Measurements from ENCODE around the gene FMN1.

The FMN1 gene

GRCh38 chr15:33119273-33119672 lies 75.2 kb downstream of the FMN1 start:
- DNase-seq, result no peak

- no peak for DNase-seq
Measured at GRCh38 chr15:33116198-33116597, 78.3 kb downstream of the FMN1 start.

- DNase-seq, result no peak
Measured at GRCh38 chr15:33115191-33115861, 79.2 kb downstream of the FMN1 start.

DNA sequence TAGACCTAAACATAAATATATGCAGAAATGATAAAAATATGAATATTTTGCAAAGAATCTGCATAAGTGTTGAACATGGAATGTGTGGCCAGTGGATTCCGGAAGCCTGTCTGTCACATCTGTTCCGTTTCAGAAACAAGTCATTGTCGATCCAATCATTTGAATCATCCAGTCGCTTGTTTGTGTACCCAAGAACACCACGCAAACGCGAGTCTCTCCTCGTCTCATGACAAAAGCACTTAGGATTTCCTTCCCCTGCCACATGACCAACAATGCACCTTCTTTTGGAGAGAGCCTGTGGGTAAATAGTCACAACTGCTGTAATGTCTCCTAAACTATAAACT lies 80.2 kb downstream of the FMN1 start:
- DNase-seq, result no peak

GRCh38 chr15:33113666-33114373 lies 80.7 kb downstream of the FMN1 start:
- no peak for DNase-seq

DNA sequence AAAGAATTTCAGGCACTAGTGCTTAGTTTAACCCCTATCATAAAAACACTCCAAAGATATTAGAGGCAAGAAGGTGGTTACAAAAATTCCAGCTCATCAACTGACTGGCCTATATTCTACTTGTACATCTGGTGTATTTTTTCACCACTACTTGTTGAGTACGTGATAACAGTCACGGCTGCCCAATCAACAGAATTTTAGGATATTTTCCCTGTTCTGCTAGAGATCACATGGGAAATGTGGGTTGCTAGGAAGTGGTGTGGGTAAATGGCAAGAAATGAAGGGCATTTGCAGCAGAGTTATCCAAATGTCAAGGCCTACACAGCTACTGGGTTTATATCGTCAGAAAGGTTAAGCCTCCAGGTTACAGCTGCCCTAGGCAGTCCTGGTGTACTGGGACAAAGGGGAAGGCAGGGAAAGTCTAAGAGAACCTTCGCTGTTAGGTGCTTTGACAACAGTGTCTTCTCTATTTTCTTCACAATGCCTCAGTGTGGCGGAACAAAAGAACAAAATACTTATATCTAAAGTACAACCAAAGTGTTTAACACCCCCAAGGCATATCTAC lies 81.9 kb downstream of the FMN1 start:
- no peak for DNase-seq

GRCh38 chr15:33111041-33111451 lies 83.5 kb downstream of the FMN1 start:
- DNase-seq, result no peak

GRCh38 chr15:33109345-33109744 lies 85.2 kb downstream of the FMN1 start:
- no peak for DNase-seq

- no peak for DNase-seq
Measured at GRCh38 chr15:33108518-33108917, 86.0 kb downstream of the FMN1 start.

GRCh38 chr15:33107950-33108349 lies 86.6 kb downstream of the FMN1 start:
- no peak for DNase-seq

DNA sequence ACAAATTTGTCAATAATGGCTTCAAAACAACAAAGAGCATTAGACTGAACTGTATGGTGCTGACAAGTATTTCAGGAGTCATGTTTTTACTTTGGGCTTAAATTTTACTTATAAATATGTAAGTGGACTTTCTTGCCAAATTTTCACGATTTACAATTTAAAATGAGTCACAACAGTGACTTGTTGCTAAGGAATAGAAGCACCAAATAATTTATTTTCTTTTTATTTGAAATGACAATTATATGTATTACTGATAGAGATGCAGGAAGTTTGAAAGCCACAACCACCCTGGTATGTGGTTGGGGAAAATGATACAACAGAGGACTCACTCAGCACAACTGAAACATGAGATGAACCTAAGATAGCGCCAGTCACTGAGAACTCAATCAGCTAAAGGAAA lies 90.3 kb downstream of the FMN1 start:
- DNase-seq, result no peak

DNA sequence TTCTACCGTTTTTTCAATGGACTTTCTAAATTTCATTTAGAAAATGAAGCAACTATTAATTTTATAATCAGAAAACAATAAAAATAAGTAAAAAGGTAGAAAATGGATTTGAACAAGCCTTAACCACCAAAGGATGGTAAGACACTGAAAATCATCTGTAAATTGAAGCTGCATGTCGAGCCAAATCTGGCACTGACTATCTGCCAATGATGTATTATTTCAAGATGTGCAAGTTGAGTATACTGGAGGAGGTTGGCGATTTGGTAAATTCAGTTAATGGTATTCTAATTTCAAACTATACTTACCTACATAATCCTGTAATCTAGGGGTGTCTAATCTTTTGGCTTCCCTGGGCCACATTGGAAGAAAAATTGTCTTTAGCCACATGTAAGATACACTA lies 93.5 kb downstream of the FMN1 start:
- no peak for DNase-seq

DNA sequence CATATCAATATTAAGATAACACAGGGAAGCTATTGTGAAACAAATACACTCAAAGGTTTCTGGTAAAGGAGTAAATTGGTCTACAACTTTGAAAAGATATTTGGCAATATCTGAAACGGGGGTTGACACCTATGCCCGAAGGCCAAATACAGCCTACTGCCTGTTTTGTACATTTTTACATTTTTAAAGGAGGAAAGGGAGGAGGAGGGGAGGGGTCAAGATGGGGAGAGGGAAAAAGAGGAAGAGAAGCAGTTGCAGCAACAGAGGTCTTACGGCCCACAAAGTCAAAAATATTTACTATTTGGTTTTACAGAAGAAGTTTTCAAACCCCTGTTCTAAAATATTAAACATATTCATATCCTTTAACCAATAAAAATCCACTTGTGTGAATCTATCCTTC lies 94.2 kb downstream of the FMN1 start:
- no peak for DNase-seq

DNA sequence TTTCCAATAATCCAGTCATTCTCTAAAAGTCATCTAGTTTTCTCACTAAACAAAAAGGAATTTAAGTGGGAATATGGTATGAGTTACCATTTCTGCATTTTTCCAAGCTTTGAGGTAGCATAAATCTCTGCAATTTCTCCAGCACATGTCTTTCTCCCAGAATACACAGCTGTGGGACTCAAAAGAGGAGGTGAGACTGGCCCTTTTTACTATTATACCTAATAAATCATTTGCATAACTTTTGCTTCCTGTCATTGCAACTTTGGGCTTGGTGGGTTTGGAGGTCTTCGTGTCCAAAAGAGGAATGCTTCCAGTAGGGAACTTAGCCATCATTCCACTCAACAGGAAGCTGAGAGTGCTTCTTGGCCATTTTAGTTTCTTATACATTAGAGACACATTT lies 94.8 kb downstream of the FMN1 start:
- no peak for DNase-seq

GRCh38 chr15:33099213-33099612 lies 95.3 kb downstream of the FMN1 start:
- DNase-seq, result no peak

- no peak for DNase-seq
Measured at GRCh38 chr15:33098094-33099058, 96.1 kb downstream of the FMN1 start.

DNA sequence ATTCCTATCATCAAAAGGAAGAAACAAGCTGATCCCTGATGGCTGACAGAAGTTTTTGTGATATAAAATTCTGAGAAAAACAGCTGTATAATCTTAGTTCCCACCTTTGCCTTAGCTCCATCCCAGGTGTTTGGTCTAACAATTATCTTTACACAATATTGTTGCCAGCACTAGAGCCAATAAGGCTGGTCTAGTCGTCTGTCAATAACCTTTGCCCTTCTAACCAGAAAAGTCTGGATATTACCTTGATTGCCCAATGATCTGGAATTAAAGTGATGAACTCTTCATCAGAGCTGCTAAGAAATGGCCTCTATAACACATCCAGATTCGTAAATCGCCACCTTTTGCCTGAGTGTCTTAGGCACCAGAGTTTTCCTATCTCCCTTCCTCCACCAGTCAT lies 98.4 kb downstream of the FMN1 start:
- no peak for DNase-seq

GRCh38 chr15:33095641-33096040 lies 98.9 kb downstream of the FMN1 start:
- DNase-seq, result no peak

DNA sequence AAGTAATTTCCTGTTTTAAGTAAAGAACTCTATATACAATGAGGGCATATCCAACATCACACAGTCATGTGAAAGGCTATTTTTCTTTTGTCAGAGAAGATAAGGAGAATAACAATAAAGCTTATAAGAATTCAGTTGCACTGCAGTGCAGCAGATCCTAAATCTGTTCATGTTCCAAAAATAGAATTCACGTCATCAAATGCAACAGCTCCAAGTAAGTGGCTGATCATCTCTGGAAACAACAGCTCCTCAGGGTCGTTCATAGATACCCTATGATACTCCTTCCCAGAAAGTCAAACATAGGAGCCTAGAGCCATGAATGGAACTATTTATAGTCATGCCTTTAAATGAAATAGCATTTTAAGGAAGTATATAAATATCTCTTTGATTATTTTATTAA lies 100.2 kb downstream of the FMN1 start:
- no peak for DNase-seq

DNA sequence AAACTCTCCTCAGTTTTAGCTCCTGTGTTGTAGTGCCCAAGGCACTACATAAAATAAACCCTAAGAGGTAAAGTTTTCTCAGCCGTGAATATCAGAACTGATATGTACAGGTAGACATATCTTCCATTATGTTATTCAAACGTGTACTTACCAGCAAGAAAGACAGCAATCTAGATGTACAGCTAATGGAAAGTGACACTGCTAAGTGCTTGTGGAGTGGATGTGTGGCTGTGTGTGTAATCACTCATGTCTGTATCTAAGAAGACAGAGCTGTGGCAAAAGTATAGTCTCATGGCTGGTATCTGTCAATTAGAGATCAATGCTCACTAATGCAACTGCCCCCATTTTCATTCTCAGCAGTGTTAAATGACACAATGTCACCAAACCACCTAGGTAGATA lies 101.3 kb downstream of the FMN1 start:
- DNase-seq, result no peak

- peak; percentile 55 for DNase-seq
Measured at GRCh38 chr15:33091983-33092693, 102.4 kb downstream of the FMN1 start.

DNA sequence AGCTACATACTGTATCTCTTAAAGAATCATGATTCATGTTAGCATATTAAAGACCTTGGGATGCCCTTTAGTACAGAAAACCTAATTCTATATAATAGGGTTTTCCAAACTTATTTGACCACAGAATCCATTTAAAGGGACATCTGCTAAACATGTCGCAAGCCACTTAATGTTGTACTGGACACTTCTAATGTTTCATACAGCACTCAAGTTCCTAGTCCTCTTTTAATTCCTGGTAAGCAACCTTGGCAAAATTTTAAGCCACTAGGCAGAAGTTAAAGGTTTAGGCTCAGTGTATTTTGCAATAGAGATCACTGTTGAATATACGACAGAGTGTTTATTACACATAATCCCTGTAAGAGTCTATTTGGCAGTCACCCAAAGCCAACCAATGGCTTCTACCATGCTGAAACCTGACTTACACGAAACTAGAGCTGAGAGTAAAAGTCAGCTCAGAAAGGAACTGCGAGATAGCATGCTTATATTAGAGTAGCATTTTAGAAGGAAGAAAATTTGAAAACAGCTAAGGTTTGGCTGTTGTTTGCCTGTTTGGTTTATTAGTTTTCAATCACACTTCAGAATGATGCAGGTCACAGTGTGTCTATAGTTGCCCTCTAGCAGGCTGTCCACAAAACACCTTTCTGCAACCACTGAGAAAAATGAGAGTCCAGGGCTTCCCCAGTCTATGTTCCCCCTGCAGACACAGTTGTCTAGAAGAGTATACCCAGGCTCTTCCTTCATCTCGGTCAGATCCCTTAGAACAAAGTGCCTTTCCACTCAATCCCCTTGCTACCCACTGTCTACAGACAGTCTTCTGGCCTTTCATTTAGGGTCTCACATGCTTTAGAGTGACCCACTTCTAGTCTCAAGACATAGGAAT lies 104.4 kb downstream of the FMN1 start:
- DNase-seq, result peak; percentile 66

Measured in SHP77 treated with DMSO at 0.1 percent for 48 hours (cell line).